H1 (cell line): ENCODE results near the gene ERGIC2. TPM values are rescaled to one million over a fixed set of nuclear protein-coding genes. Genes with fewer than 3 reads are reported as not detected.

Source experiments
- CEBPB ChIP-seq: IDR thresholded peaks from 2 replicates; pipeline ENCODE4 v1.6.1; 2012; ENCODE audit warnings: low read depth, low read length
- CHD1 ChIP-seq: IDR thresholded peaks from 2 replicates; pipeline ENCODE4 v1.6.1; 2012; ENCODE audit warnings: low read depth, low read length, improper control_type of control experiment
- CHD2 ChIP-seq: IDR thresholded peaks from 2 replicates; pipeline ENCODE4 v1.6.1; 2012; ENCODE audit warnings: low read length, improper control_type of control experiment
- EZH2 ChIP-seq: fragments of 200-600 bp; sonication (generic); IDR thresholded peaks from 2 replicates; pipeline ENCODE4 v1.7.1; 2012; ENCODE audit warnings: low read depth, mild to moderate bottlenecking, moderate library complexity, low read length, inconsistent platforms; ENCODE audit not compliant: severe bottlenecking
- MAFK ChIP-seq: IDR thresholded peaks from 2 replicates; pipeline ENCODE4 v1.6.1; 2012; ENCODE audit warnings: low read depth, mild to moderate bottlenecking, improper control_type of control experiment, low read length
- RNF2 ChIP-seq: fragments of 200-900, 300-1000 bp; sonication (generic); IDR thresholded peaks from 2 replicates; pipeline ENCODE4 v1.7.1; 2016; ENCODE audit warnings: borderline replicate concordance, low read depth, mild to moderate bottlenecking, antibody characterized with exemption, low read length; ENCODE audit not compliant: poor library complexity, severe bottlenecking; ENCODE audit errors: missing control alignments
- TEAD4 ChIP-seq: IDR thresholded peaks from 2 replicates; pipeline ENCODE4 v1.6.1; 2012; ENCODE audit warnings: low read depth, low read length, inconsistent platforms, mixed read lengths
- polyA plus RNA-seq, 7 experiments: library from polyadenylated mRNA; depleted of rRNA in 3 of 7; stranded (reverse) in 5 of 7; unstranded in 2 of 7; fragments of >200 nt in 5 of 7; fragments of 200-250 nt in 2 of 7; gene quantifications; 1 replicate in 5 of 7; 2 replicates in 1 of 7; 4 replicates in 1 of 7; pipeline versions ENCODE4 v1.2.1 to v1.2.3, GENCODE V29; 2011 to 2013; ENCODE audit warnings: missing spikeins in 2 of 7, mixed read lengths in 2 of 7
- total RNA-seq: library from RNA; stranded (reverse); fragmentation: NEBNext Ultra II Directional; extraction: Animal tissue kit (Norgen Biotek cat#: 25700); gene quantifications from 2 replicates; pipeline ENCODE4 v1.2.1, GENCODE V29; 2021
- TF ChIP-seq, protein P1 (sequence below): fragments of 300-600 bp; sonication (generic); IDR thresholded peaks from 2 replicates; pipeline ENCODE4 v1.7.1; 2012; ENCODE audit warnings: low read length, moderate library complexity, mild to moderate bottlenecking, inconsistent platforms; ENCODE audit not compliant: insufficient replicate concordance
- TF ChIP-seq, protein P2 (sequence below): IDR thresholded peaks from 2 replicates; pipeline ENCODE4 v1.6.1; 2012; ENCODE audit warnings: inconsistent platforms

ERGIC2 gene
- total and polyA plus RNA-seq, 2 of the 8 experiments (the other 6 are each of a cell fraction or from before 2014, with no cell fraction given) = 16.5 to 61.8 TPM

DNA sequence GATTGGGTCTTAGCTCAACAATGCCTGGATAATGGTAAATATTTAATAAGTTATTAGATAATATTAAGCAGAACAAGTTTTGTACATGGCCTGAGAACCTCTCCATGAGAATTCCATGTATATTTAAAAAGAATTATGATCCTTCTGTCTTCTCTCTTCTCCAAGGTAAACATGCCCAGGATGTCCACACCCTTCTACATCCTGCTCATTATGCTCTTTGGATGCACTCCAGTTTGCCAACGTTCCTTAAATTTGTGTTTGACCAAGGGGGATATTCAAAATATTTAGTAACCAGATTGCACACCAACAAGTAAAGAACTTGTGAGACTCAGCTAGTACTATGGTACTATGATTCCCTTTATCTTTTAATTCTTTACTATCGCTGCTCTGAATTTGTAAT lies 44.8 kb upstream of the ERGIC2 start (continued):
- TF ChIP-seq, protein P1, sequence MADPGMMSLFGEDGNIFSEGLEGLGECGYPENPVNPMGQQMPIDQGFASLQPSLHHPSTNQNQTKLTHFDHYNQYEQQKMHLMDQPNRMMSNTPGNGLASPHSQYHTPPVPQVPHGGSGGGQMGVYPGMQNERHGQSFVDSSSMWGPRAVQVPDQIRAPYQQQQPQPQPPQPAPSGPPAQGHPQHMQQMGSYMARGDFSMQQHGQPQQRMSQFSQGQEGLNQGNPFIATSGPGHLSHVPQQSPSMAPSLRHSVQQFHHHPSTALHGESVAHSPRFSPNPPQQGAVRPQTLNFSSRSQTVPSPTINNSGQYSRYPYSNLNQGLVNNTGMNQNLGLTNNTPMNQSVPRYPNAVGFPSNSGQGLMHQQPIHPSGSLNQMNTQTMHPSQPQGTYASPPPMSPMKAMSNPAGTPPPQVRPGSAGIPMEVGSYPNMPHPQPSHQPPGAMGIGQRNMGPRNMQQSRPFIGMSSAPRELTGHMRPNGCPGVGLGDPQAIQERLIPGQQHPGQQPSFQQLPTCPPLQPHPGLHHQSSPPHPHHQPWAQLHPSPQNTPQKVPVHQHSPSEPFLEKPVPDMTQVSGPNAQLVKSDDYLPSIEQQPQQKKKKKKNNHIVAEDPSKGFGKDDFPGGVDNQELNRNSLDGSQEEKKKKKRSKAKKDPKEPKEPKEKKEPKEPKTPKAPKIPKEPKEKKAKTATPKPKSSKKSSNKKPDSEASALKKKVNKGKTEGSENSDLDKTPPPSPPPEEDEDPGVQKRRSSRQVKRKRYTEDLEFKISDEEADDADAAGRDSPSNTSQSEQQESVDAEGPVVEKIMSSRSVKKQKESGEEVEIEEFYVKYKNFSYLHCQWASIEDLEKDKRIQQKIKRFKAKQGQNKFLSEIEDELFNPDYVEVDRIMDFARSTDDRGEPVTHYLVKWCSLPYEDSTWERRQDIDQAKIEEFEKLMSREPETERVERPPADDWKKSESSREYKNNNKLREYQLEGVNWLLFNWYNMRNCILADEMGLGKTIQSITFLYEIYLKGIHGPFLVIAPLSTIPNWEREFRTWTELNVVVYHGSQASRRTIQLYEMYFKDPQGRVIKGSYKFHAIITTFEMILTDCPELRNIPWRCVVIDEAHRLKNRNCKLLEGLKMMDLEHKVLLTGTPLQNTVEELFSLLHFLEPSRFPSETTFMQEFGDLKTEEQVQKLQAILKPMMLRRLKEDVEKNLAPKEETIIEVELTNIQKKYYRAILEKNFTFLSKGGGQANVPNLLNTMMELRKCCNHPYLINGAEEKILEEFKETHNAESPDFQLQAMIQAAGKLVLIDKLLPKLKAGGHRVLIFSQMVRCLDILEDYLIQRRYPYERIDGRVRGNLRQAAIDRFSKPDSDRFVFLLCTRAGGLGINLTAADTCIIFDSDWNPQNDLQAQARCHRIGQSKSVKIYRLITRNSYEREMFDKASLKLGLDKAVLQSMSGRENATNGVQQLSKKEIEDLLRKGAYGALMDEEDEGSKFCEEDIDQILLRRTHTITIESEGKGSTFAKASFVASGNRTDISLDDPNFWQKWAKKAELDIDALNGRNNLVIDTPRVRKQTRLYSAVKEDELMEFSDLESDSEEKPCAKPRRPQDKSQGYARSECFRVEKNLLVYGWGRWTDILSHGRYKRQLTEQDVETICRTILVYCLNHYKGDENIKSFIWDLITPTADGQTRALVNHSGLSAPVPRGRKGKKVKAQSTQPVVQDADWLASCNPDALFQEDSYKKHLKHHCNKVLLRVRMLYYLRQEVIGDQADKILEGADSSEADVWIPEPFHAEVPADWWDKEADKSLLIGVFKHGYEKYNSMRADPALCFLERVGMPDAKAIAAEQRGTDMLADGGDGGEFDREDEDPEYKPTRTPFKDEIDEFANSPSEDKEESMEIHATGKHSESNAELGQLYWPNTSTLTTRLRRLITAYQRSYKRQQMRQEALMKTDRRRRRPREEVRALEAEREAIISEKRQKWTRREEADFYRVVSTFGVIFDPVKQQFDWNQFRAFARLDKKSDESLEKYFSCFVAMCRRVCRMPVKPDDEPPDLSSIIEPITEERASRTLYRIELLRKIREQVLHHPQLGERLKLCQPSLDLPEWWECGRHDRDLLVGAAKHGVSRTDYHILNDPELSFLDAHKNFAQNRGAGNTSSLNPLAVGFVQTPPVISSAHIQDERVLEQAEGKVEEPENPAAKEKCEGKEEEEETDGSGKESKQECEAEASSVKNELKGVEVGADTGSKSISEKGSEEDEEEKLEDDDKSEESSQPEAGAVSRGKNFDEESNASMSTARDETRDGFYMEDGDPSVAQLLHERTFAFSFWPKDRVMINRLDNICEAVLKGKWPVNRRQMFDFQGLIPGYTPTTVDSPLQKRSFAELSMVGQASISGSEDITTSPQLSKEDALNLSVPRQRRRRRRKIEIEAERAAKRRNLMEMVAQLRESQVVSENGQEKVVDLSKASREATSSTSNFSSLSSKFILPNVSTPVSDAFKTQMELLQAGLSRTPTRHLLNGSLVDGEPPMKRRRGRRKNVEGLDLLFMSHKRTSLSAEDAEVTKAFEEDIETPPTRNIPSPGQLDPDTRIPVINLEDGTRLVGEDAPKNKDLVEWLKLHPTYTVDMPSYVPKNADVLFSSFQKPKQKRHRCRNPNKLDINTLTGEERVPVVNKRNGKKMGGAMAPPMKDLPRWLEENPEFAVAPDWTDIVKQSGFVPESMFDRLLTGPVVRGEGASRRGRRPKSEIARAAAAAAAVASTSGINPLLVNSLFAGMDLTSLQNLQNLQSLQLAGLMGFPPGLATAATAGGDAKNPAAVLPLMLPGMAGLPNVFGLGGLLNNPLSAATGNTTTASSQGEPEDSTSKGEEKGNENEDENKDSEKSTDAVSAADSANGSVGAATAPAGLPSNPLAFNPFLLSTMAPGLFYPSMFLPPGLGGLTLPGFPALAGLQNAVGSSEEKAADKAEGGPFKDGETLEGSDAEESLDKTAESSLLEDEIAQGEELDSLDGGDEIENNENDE = no peak
- TF ChIP-seq CEBPB (no peak), CHD1 (no peak), MAFK (no peak), TEAD4 (no peak), EZH2 (no peak), RNF2 (no peak), CHD2 (no peak)
- TF ChIP-seq, protein P2, sequence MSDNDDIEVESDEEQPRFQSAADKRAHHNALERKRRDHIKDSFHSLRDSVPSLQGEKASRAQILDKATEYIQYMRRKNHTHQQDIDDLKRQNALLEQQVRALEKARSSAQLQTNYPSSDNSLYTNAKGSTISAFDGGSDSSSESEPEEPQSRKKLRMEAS = no peak
